ENCODE results near the gene RFLNA. TPM values are rescaled to one million over a fixed set of nuclear protein-coding genes. Genes with fewer than 3 reads are reported as not detected.

RFLNA gene
- total RNA-seq, 1 experiment from 2014 or later: 10.6 TPM

GRCh38 chr12:124336742-124337520, 42.0 kb downstream of the RFLNA start:
- Histone ChIP-seq H4K20me1 (ENCODE audit: control insufficient read depth, insufficient read depth, insufficient read length) (no peaks in the 10 kb centered on the region), H3K56ac (ENCODE audit: insufficient read length, low read depth, low read length) (no peak overlapping the region), H2BK15ac (ENCODE audit: low read depth, low read length) (no peak overlapping the region)

More at GRCh38 chr12:124336742-124337520, 42.0 kb downstream of the RFLNA start:
- WGBS (ENCODE audit: extremely low coverage, insufficient read length, low lambda C conversion rate): no CpG with 5 or more reads among the region's 40 CpGs
- DNase-seq: no peak
- Mint-ChIP-seq H3K36me3 (ENCODE audit: insufficient read depth in 1 of 3, low read depth in 3 of 3) (peaks cover 17 to 69% (median 68%) of the 10 kb centered on the region in 3 experiments; a peak in 6 of 7 replicates), H3K27me3 (ENCODE audit: low read depth) (peaks cover 2% of the 10 kb centered on the region; the same call in 1 of the 2 replicates), H3K4me3 (no peak overlapping the region), H3K9me3 (no peaks in the 10 kb centered on the region), H3K4me1 (no peaks in the 10 kb centered on the region), H3K27ac (peak overlapping the region in 1 of 3 experiments; percentile 12; a peak in 1 of 7 replicates)
- Histone ChIP-seq H4K8ac (replicated peaks; ENCODE audit: insufficient read length, low read depth, low read length) (no peak overlapping the region), H3K79me1 (ENCODE audit: insufficient read depth, low read depth, low read length, poor library complexity, severe bottlenecking) (no peaks in the 10 kb centered on the region), H3K27ac (ENCODE audit: insufficient read length, low read depth, low read length) (no peak overlapping the region), H2BK12ac (ENCODE audit: insufficient read length, low read depth, low read length) (no peak overlapping the region), H3K4me2 (ENCODE audit: insufficient read depth, insufficient read length, low read length) (no peak overlapping the region), H2BK20ac (ENCODE audit: low read depth, low read length, poor library complexity, severe bottlenecking) (no peak overlapping the region), H3K18ac (ENCODE audit: insufficient read length, low read depth, low read length) (no peak overlapping the region), H3K27me3 (ENCODE audit: insufficient read depth, low read length) (no peaks in the 10 kb centered on the region), H3K9ac (ENCODE audit: extremely low read depth, insufficient read length, low read length) (no peak overlapping the region), H3T11ph (ENCODE audit: low read length) (no peak overlapping the region), H2AK5ac (ENCODE audit: insufficient read length, low read length) (no peak overlapping the region), H2BK5ac (ENCODE audit: insufficient read length, low read length) (no peak overlapping the region), H3K4ac (ENCODE audit: low read depth, low read length) (no peak overlapping the region), H3K79me2 (ENCODE audit: insufficient read depth, low read length) (no peaks in the 10 kb centered on the region), H4K5ac (ENCODE audit: insufficient read length, low read depth, low read length) (no peak overlapping the region), H2BK120ac (ENCODE audit: low read depth, low read length, poor library complexity, severe bottlenecking) (no peak overlapping the region), H3K23ac (ENCODE audit: insufficient read length, low read depth, low read length) (no peak overlapping the region), H4K91ac (ENCODE audit: insufficient read length, low read depth, low read length) (no peak overlapping the region), H3K14ac (ENCODE audit: insufficient read depth, low read length) (no peak overlapping the region), H3K9me3 (ENCODE audit: control insufficient read depth, low read depth, low read length) (no peaks in the 10 kb centered on the region), H3K23me2 (ENCODE audit: insufficient read length, low read depth, low read length, poor library complexity, severe bottlenecking) (no peaks in the 10 kb centered on the region), H2AFZ (ENCODE audit: low read length) (no peak overlapping the region), H3K4me1 (ENCODE audit: insufficient read depth, low read length) (no peaks in the 10 kb centered on the region)
- TF ChIP-seq, protein P1, sequence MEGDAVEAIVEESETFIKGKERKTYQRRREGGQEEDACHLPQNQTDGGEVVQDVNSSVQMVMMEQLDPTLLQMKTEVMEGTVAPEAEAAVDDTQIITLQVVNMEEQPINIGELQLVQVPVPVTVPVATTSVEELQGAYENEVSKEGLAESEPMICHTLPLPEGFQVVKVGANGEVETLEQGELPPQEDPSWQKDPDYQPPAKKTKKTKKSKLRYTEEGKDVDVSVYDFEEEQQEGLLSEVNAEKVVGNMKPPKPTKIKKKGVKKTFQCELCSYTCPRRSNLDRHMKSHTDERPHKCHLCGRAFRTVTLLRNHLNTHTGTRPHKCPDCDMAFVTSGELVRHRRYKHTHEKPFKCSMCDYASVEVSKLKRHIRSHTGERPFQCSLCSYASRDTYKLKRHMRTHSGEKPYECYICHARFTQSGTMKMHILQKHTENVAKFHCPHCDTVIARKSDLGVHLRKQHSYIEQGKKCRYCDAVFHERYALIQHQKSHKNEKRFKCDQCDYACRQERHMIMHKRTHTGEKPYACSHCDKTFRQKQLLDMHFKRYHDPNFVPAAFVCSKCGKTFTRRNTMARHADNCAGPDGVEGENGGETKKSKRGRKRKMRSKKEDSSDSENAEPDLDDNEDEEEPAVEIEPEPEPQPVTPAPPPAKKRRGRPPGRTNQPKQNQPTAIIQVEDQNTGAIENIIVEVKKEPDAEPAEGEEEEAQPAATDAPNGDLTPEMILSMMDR (conservative IDR thresholded peaks at IDR 0.05): no peak
